CD14-positive monocyte (primary cell): ENCODE results near the gene AOPEP. TPM values are rescaled to one million over a fixed set of nuclear protein-coding genes. Genes with fewer than 3 reads are reported as not detected.

Source experiments
- DNase-seq, 3 donors: peaks; one replicate each; pipeline ENCODE4 v3.0.0-alpha.2; 2011 to 2022
- H2AFZ ChIP-seq: 2 replicates; pipeline ENCODE4 v1.6.0; 2012; ENCODE audit warnings: mild to moderate bottlenecking, low read depth, low read length, inconsistent platforms; ENCODE audit not compliant: insufficient read depth, poor library complexity, severe bottlenecking
- H3K27ac ChIP-seq, 2 donors: 1 replicate in 1 of 2; 2 replicates in 1 of 2; pipeline ENCODE4 v1.5.1; 2012 to 2013; ENCODE audit warnings: low read length in 2 of 2, control low read depth in 1 of 2, inconsistent platforms in 1 of 2, low read depth in 1 of 2, mild to moderate bottlenecking in 1 of 2
- H3K27me3 ChIP-seq, 2 donors: one replicate each; pipeline versions ENCODE4 v1.6.0 to v1.6.1; 2011 to 2013; ENCODE audit warnings: low read length in 2 of 2; ENCODE audit not compliant: control insufficient read depth in 2 of 2, insufficient read depth in 2 of 2
- H3K36me3 ChIP-seq, 2 donors: replicated peaks in 1 of 2; 1 replicate in 1 of 2; 2 replicates in 1 of 2; pipeline versions ENCODE4 v1.5.1 to v1.6.1; 2012 to 2013; ENCODE audit warnings: low read length in 2 of 2, control low read depth in 1 of 2, inconsistent platforms in 1 of 2, mild to moderate bottlenecking in 1 of 2; ENCODE audit not compliant: insufficient read depth in 2 of 2, control insufficient read depth in 1 of 2
- H3K4me1 ChIP-seq, 2 donors: 1 replicate in 1 of 2; 2 replicates in 1 of 2; pipeline versions ENCODE4 v1.5.1 to v1.6.1; 2012 to 2013; ENCODE audit warnings: low read length in 2 of 2, control low read depth in 1 of 2, inconsistent platforms in 1 of 2, mild to moderate bottlenecking in 1 of 2, moderate library complexity in 1 of 2; ENCODE audit not compliant: insufficient read depth in 2 of 2, control insufficient read depth in 1 of 2
- H3K4me2 ChIP-seq: replicated peaks from 2 replicates; pipeline ENCODE3; 2012; ENCODE audit warnings: low read length, moderate library complexity, mild to moderate bottlenecking; ENCODE audit not compliant: poor library complexity, severe bottlenecking; ENCODE audit errors: extremely low read depth
- H3K4me3 ChIP-seq, 3 experiments: fragments of 200-600 bp in 1 of 3; sonication (generic) in 1 of 3; replicated peaks in 1 of 3; 1 replicate in 2 of 3; 2 replicates in 1 of 3; pipeline ENCODE4 v1.5.1; 2011 to 2013; ENCODE audit warnings: low read length in 3 of 3, mild to moderate bottlenecking in 3 of 3, control low read depth in 2 of 3, low read depth in 2 of 3, inconsistent platforms in 1 of 3, moderate library complexity in 1 of 3
- H3K79me2 ChIP-seq: 2 replicates; pipeline ENCODE4 v1.6.0; 2012; ENCODE audit warnings: mild to moderate bottlenecking, control low read depth, inconsistent platforms, low read length, moderate library complexity; ENCODE audit not compliant: insufficient read depth
- H3K9ac ChIP-seq: 2 replicates; pipeline ENCODE4 v1.6.0; 2017; ENCODE audit warnings: low read length, mild to moderate bottlenecking; ENCODE audit not compliant: insufficient read depth, poor library complexity, severe bottlenecking
- H3K9me3 ChIP-seq, 2 donors: replicated peaks in 1 of 2; 1 replicate in 1 of 2; 2 replicates in 1 of 2; pipeline versions ENCODE4 v1.5.1 to v1.6.1; 2012 to 2013; ENCODE audit warnings: low read length in 2 of 2, control low read depth in 1 of 2; ENCODE audit not compliant: control insufficient read depth in 1 of 2, insufficient read depth in 1 of 2
- H4K20me1 ChIP-seq: 2 replicates; pipeline ENCODE4 v1.6.0; 2012; ENCODE audit warnings: mild to moderate bottlenecking, low read length, control low read depth, moderate library complexity; ENCODE audit not compliant: insufficient read depth
- H3K27ac Mint-ChIP-seq, 7 donors: one replicate each; pipeline ENCODE4 v1.8.0; 2020; ENCODE audit warnings: mild to moderate bottlenecking in 7 of 7, mixed read lengths in 7 of 7, moderate library complexity in 6 of 7, inconsistent platforms in 2 of 7
- H3K27me3 Mint-ChIP-seq, 3 donors: one replicate each; pipeline ENCODE4 v1.8.0; 2021 to 2022; ENCODE audit warnings: low read depth in 3 of 3, mild to moderate bottlenecking in 3 of 3, mixed read lengths in 3 of 3, moderate library complexity in 3 of 3, inconsistent platforms in 1 of 3
- H3K36me3 Mint-ChIP-seq, 2 donors: one replicate each; pipeline ENCODE4 v1.8.0; 2020; ENCODE audit warnings: mixed read lengths in 2 of 2, inconsistent platforms in 1 of 2, mild to moderate bottlenecking in 1 of 2
- H3K4me1 Mint-ChIP-seq: one replicate; pipeline ENCODE4 v1.8.0; 2020; ENCODE audit warnings: mild to moderate bottlenecking, mixed read lengths
- H3K4me3 Mint-ChIP-seq, 2 donors: one replicate each; pipeline ENCODE4 v1.8.0; 2020; ENCODE audit warnings: mild to moderate bottlenecking in 2 of 2, mixed read lengths in 2 of 2, moderate library complexity in 1 of 2
- H3K9me3 Mint-ChIP-seq, 7 donors: one replicate each; pipeline ENCODE4 v1.8.0; 2020 to 2022; ENCODE audit warnings: mixed read lengths in 7 of 7, mild to moderate bottlenecking in 6 of 7, moderate library complexity in 6 of 7, inconsistent platforms in 2 of 7
- CTCF ChIP-seq: fragments of 200-600 bp; IDR thresholded peaks from one replicate; pipeline ENCODE4 v1.8.0; 2022; ENCODE audit warnings: antibody characterized with exemption, mild to moderate bottlenecking
- WGBS: methylation state at CpG from one replicate; pipeline ENCODE4 v1.1.5; 2013; ENCODE audit warnings: missing lambda C conversion rate; ENCODE audit not compliant: insufficient coverage; 5-methylcytosine and 5-hydroxymethylcytosine counted together
- intact Hi-C, 2 donors: fragments of 100-400 bp; cut with micrococcal nuclease; formaldehyde crosslinking; loops; one replicate each; pipeline versions ENCODE4 v1.15.0 to v1.15.1; 2023
- polyA plus RNA-seq, 3 donors: library from polyadenylated mRNA; depleted of rRNA in 1 of 3; unstranded in 2 of 3; stranded (reverse) in 1 of 3; fragments of 300-500 nt in 2 of 3; fragments of >200 nt in 1 of 3; fragmentation: Illumina TruSeq in 2 of 3; gene quantifications; 1 replicate in 2 of 3; 2 replicates in 1 of 3; pipeline ENCODE4 v1.2.3, GENCODE V29; 2012 to 2021

AOPEP gene
- polyA plus RNA-seq, 3 donors: 3.0 to 4.1 (median 3.1) TPM

GRCh38 chr9:95025213-95026147 is 299.0 kb downstream of the AOPEP start:
- Histone ChIP-seq H3K36me3 (no peaks in the 10 kb centered on the region), H2AFZ (no peak overlapping the region), H3K9ac (no peak overlapping the region), H3K27me3 (no peaks in the 10 kb centered on the region), H3K27ac (no peak overlapping the region), H4K20me1 (no peaks in the 10 kb centered on the region), H3K4me1 (no peaks in the 10 kb centered on the region), H3K4me3 (no peak overlapping the region), H3K9me3 (no peaks in the 10 kb centered on the region), H3K4me2 (no peak overlapping the region), H3K79me2 (no peaks in the 10 kb centered on the region)
- 77% methylated on average over 8 of the region's 13 CpGs for WGBS
- H3K4me3 Mint-ChIP-seq: no peak overlapping the region
- peaks cover 0 to 3% (median 0%) of the 10 kb centered on the region in 3 donors for H3K27me3 Mint-ChIP-seq
- DNase-seq: no peak
- intact Hi-C loops: no loop called here
- no peak overlapping the region for H3K27ac Mint-ChIP-seq
- H3K9me3 Mint-ChIP-seq: no peaks in the 10 kb centered on the region
- peaks cover 0 to 2% of the 10 kb centered on the region in 2 donors for H3K36me3 Mint-ChIP-seq
- H3K4me1 Mint-ChIP-seq: no peaks in the 10 kb centered on the region
- TF ChIP-seq CTCF: no peak

GRCh38 chr9:95026148-95026524 is 299.6 kb downstream of the AOPEP start:
- no peak overlapping the region for H3K4me3 Mint-ChIP-seq
- peaks cover 0 to 3% (median 0%) of the 10 kb centered on the region in 3 donors for H3K27me3 Mint-ChIP-seq
- no peaks in the 10 kb centered on the region for H3K9me3 ChIP-seq
- no peaks in the 10 kb centered on the region for H3K79me2 ChIP-seq
- H3K36me3 Mint-ChIP-seq: peaks cover 0 to 3% of the 10 kb centered on the region in 2 donors
- no peaks in the 10 kb centered on the region for H3K9me3 Mint-ChIP-seq
- no peak for DNase-seq
- H3K36me3 ChIP-seq: no peaks in the 10 kb centered on the region
- no peaks in the 10 kb centered on the region for H3K4me1 Mint-ChIP-seq
- intact Hi-C loops: no loop called here
- H2AFZ ChIP-seq: no peak overlapping the region
- no peak overlapping the region for H3K4me2 ChIP-seq
- H3K4me1 ChIP-seq: no peaks in the 10 kb centered on the region
- WGBS: no CpG with 5 or more reads among the region's 6 CpGs
- H3K4me3 ChIP-seq: no peak overlapping the region
- H4K20me1 ChIP-seq: no peaks in the 10 kb centered on the region
- TF ChIP-seq CTCF: no peak
- H3K27ac Mint-ChIP-seq: peak overlapping the region in 1 of 7 donors; percentile 5
- H3K27me3 ChIP-seq: no peaks in the 10 kb centered on the region
- no peak overlapping the region for H3K9ac ChIP-seq
- no peak overlapping the region for H3K27ac ChIP-seq
